Cortex of kidney (tissue), 1 donor: ENCODE data around the gene NIPSNAP3A.

Experiments
- DNase-seq: peaks from one replicate; lab custom pipeline; 2025; lab: John Stamatoyannopoulos, UW

NIPSNAP3A gene

GRCh38 chr9:104808035-104808614, 60.6 kb downstream of the NIPSNAP3A start:
- no peak for DNase-seq
